Neural progenitor cell (in vitro differentiated cells): ENCODE results near the gene MRGPRG.

ENCODE experiments used
- CTCF ChIP-seq: fragments of 200-600 bp; sonication (generic); IDR thresholded peaks from 2 replicates; pipeline ENCODE4 v1.5.1; 2017; ENCODE audit warnings: antibody characterized with exemption, mild to moderate bottlenecking
- EZH2 ChIP-seq: fragments of 200-600 bp; sonication (generic); IDR thresholded peaks from 2 replicates; pipeline ENCODE4 v1.6.1; 2017; ENCODE audit warnings: antibody characterized with exemption, mild to moderate bottlenecking, moderate library complexity

GRCh38 chr11:3207526-3208189, 11.0 kb downstream of the MRGPRG start:
- no peak for TF ChIP-seq EZH2
- TF ChIP-seq CTCF = no peak
